NK-92 (cell line): ENCODE measurements around the gene STMP1.
"Not testable (repeated sequence)": the region's sequence is repeated elsewhere in the genome, so short reads cannot be mapped to it uniquely, and the experiment has no call there.

Experiments
- DNase-seq: peaks from one replicate; lab custom pipeline; 2025; ENCODE audit not compliant: unreplicated experiment; lab: John Stamatoyannopoulos, UW

STMP1 gene

DNA sequence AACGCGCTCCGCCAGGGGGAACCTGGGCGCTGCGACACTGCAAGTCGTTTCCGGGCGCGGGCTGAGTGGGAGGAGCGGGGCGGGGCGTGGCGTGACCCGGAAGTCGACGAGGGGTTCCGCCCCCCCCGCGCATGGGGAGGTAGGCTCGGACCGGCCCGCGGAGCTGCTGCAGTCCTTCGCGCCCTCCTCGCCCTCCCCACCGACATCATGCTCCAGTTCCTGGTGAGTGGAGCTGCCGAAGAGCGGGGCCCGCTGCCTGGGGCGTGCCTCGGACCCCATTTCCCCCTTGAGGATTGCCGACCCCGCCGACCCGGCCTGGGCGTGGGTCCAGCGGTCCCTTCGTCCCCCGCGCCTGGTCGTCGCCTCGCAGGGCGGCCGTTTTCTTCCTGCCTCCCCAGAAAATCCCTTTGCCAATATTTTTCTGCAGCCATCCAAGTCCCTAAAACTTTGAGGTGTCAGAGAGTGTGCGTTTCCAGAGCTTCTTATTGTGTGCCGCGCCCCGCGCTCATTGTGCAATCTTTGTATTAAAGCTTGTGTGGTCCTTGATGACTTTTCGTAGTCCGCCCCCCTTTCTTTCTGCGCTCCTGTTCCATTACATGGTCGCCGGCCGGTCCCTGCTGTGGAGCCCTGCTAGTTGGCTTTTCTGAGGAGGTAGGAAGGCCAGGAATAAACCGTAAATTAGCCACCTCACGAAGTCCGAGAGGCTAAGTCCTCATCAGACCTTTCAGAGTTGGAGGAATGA lies at the start of gene STMP1:
STMP1 (plus strand) TSS at position 142 of the 742 bp plus-strand sequence.
- peak; percentile 82 for DNase-seq

- no peak for DNase-seq
Measured at GRCh38 chr7:135616136-135616535, 46.2 kb upstream of the STMP1 start.

DNA sequence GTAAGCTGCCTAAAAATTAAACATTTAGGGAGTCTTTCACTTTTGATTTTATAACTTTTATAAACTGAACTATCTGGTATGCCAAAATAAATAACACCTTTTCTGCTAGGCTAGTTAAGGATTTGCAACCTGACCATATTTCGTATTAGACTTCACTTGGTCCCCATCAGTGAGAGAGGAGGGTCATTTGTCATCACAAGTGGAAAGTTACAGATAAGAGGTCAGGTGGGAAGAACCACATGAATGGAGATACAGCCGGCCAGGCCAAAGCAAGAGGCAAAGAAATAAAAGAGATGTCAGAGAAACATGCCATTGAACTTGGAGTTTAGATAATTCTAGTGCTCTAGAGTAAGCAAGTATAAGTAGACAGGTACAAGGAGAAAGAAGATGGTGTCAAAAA lies 44.5 kb upstream of the STMP1 start:
- no peak for DNase-seq

DNA sequence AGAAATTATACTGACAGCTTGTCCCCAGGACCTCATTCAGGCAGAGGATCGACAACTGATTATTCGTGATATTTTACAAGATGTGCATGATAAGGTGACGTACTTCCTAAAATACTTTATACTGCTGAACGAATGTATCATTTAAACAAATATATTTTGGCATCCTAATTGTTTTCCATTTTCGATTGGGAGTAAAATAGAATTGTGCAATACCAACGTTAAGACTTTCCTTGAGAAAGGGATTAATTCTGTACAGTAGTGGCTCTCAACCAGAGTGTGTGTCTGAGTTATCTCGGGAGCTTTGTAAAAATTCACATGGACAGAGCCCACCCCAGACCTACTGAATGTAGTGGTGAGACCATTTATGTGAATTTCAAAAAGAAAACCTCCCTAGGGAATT lies 43.8 kb upstream of the STMP1 start:
- no peak for DNase-seq

GRCh38 chr7:135620447-135620846 lies 41.9 kb upstream of the STMP1 start:
- no peak for DNase-seq

GRCh38 chr7:135620980-135621850 lies 41.1 kb upstream of the STMP1 start:
- no peak for DNase-seq

DNA sequence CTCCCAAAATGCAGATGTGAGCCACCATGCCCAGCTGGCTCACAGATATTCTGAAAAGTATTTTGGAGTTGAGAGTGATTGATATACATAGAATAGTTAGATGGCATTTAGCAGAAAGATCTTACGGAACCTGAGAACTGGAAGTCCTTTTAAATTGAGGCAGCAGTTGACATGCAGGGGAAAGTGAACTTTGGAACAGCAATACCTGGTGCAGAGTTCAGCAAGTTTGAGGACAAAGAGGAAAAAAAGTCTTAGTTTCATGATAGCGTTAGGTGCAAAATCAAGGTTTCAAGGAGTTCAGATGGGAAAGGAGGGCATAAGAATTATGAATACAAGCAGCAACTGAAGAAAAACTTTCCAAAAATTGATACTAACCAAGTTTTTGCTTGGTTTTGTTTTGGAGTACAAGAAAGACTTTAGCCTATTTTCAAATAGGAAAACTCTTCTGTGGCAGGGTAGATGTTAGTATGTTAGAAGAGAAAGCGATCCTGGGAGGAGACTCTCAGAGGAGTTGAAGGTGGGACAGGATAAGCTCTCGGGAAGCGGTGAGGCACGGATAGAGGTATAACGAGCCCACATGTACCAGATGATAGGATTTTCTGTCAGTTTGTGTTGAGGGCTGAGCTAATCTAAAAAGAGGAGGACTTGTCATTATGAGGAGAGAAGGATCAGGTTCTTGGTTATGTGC lies 28.0 kb upstream of the STMP1 start:
- DNase-seq: no peak

DNA sequence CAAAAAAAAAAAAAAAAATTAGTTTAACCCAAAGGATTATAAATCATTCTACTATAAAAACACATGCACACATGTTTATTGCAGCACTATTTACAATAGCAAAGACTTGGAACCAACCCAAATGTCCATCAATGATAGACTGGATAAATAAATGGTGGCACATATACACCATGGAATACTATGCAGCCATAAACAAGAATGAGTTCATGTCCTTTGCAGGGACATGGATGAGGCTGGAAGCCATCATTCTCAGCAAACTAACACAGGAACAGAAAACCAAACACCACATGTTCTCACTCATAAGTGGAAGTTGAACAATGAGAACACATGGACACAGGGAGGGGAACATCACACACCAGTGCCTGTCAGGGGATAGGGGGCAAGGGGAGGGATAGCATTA lies 22.6 kb upstream of the STMP1 start:
- not testable (repeated sequence) for DNase-seq

DNA sequence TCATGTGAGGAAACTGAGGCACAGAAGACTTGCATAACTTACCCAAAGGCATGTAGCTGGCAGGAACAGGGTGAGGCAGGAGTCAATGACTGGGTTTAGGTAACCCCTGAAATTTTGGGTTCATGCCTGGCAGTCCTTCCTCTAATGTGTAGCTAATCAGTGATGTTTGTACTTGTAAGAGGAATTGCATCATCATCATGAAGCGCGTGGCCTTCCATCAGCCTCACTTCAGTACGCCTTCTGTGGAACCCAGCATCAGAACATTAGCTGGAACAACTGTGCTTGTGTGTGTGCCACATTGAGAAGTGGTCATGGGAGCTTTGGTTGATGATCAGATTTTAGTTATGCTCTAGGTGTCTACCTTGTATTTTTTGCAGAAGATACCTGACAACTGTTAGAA lies 18.2 kb upstream of the STMP1 start:
- DNase-seq: no peak

DNA sequence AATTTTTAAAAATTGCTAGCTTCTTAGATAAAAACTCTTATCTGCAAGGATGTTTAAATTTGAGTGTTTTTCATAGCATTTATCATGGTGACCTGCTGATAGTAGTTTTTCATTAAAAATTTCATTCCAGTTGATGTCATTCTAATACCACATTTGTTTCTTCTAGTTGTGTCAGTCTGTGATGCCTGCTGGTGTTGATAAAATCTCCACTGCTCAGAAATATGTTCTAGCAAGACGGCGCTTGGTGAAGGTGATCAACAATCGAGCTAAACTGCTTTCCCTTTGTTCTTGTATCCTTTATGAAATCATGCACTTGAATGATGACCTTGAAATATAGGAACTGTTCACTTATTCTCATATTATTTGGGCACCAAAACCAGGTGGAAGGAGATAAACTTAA lies 17.6 kb upstream of the STMP1 start:
- DNase-seq: no peak

GRCh38 chr7:135645296-135645904 lies 16.9 kb upstream of the STMP1 start:
- no peak for DNase-seq

DNA sequence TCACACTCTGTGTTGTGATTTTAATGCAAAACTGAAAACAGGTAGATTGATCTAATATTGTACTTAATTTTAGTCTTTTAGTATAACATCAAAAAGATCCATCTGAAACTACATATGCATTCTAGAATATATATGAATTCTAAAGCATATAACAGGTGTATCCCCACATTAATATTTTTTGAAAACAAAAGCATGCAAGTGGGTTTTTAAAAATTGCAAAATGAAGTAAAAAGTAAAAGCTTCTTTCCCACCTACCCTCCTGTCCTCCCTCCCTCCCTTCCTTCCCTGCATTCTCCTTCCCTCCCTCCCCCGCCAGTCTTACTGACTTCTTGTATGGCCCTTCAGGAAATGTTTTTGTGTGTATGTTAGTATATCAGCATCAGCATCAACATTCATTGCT lies 14.6 kb upstream of the STMP1 start:
- DNase-seq: no peak

GRCh38 chr7:135648235-135648634 lies 14.1 kb upstream of the STMP1 start:
- DNase-seq: no peak

DNA sequence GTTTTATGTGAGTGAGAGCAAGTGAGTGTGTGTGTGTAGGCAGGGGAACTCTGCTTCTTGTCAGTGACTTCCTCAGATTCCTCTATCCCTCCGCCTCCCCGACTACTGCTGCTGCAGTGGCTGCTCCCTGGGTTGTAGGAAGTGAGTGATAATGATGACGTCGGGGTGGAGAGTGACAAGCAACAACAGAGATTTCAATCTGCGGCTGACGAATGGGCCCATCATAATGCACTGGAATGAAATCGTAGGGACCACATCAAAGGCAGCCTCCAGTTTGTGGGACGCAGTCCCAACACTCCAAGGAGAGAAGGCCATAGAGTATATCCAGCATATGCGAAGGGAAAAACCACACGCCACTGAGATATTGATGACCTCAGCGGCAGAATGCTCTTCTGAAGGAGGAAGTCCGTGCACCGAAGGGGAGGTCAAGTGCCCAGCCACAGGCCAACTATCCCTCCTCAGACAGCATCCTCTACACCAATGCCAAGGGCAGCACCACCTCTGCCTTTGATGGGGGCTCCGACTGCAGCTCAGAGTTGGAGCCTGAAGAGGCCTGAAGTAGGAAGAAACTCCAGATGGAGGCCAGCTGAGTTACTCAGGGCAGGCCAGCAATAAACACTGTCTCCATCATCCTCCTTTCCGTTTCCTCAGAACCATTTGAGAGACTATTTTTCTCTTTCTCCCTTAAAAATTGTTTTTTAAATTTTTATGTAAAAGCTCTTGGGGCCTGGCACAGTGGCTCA lies 11.3 kb upstream of the STMP1 start:
- DNase-seq: no peak

DNA sequence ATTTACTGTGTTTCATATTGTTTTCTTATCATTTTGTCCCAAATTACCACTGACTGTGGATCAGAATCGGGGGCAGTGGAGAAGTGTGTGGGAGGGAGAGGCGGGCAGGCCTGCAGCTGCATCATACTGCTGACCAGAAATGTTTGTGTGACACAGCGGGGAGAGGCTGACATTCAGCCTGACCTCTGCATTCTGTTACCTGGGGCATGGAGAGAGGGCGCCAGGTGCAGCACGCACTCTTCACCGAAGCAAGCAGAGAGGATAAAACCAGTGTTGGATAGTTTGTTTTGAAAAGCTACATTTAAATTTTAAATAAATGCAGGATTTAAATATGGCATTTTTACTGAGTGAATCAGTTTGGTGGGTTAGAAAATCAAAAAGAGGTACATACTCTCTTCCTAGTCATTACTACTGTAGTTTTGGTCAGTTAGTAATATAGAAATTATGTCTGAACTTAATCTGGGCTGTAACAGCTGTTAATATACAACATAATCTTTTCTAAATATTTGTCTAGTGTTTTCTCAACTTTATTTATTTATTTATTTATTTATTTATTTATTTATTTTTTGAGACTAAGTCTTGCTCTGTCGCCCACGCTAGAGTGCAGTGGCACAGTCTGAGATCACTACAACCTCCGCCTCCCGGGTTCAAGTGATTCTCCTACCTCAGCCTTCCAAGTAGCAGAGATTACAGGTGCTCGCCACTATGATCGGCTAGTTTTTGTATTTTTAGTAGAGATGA lies 8.8 kb upstream of the STMP1 start:
- DNase-seq: no peak

DNA sequence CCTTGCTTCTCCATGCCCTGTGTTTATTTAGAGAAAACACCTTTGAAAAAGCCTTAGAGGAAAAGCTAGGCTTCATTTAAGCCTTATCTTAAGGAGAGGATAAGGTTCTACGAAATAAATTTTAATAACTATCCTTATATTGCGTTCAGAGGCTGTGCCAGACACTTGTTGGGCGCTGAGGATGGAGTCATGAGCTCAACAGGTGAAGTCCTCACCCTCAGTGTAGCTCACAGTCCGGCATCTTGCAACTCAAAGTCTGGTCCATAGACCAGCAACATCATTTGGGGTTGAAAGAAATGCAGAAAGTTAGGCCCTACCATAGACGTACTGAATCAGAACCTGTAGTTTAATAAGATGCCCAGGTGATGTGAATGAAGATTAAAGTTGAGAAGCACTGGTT lies 3.8 kb upstream of the STMP1 start:
- DNase-seq: no peak

- DNase-seq: no peak
Measured at GRCh38 chr7:135659159-135659846, 3.0 kb upstream of the STMP1 start.

- no peak for DNase-seq
Measured at GRCh38 chr7:135661311-135662122, 797 bp upstream of the STMP1 start.

GRCh38 chr7:135662123-135662372 lies 266 bp upstream of the STMP1 start:
- no peak for DNase-seq
